ENCODE data around the gene KCNQ4. TPM values are rescaled to one million over a fixed set of nuclear protein-coding genes. Genes with fewer than 3 reads are reported as not detected.

Gene KCNQ4
- total RNA-seq, 2 experiments from 2014 or later: 0.38 to 0.43 TPM

- DNase-seq (no peak), ATAC-seq (no peak)
- Mint-ChIP-seq H3K27ac (no peak overlapping the region), H3K36me3 (ENCODE audit: low read depth) (no peaks in the 10 kb centered on the region), H3K4me3 (no peak overlapping the region), H3K9me3 (no peaks in the 10 kb centered on the region), H3K27me3 (peaks cover 3% of the 10 kb centered on the region), H3K4me1 (ENCODE audit: low read depth) (peaks cover 5% of the 10 kb centered on the region)
- intact Hi-C loops (cut with micrococcal nuclease): no loop called here
- ChIA-PET CTCF (interaction anchor here (1.3 to 5.5 kb wide), 4 partner anchors 82 to 97 kb away, joined by 5 to 42 read pairs (median 26); no protein-coding TSS in a partner anchor), POLR2A (no interaction called here)
- no peak for TF ChIP-seq CTCF (IDR thresholded peaks at IDR 0.05)
Observed at GRCh38 chr1:40856656-40857302, 73.2 kb downstream of the KCNQ4 start.

- Mint-ChIP-seq H3K27ac (no peak overlapping the region), H3K36me3 (ENCODE audit: low read depth) (no peaks in the 10 kb centered on the region), H3K9me3 (no peaks in the 10 kb centered on the region), H3K4me3 (no peak overlapping the region), H3K27me3 (peaks cover 3% of the 10 kb centered on the region), H3K4me1 (ENCODE audit: low read depth) (peaks cover 9% of the 10 kb centered on the region)
- CTCF ChIA-PET: interaction anchor here (1.1 to 6.1 kb wide), 5 partner anchors 8 to 96 kb away, joined by 4 to 42 read pairs (median 17); no protein-coding TSS in a partner anchor
- no peak for TF ChIP-seq CTCF (IDR thresholded peaks at IDR 0.05)
- intact Hi-C loops (cut with micrococcal nuclease): no loop called here
- POLR2A ChIA-PET: interaction anchor here (1.3 kb wide), 1 partner anchor 85 kb away, joined by 3 read pairs; no protein-coding TSS in a partner anchor
- ATAC-seq (no peak), DNase-seq (no peak)
Observed at GRCh38 chr1:40857737-40858136, 74.2 kb downstream of the KCNQ4 start.

DNA sequence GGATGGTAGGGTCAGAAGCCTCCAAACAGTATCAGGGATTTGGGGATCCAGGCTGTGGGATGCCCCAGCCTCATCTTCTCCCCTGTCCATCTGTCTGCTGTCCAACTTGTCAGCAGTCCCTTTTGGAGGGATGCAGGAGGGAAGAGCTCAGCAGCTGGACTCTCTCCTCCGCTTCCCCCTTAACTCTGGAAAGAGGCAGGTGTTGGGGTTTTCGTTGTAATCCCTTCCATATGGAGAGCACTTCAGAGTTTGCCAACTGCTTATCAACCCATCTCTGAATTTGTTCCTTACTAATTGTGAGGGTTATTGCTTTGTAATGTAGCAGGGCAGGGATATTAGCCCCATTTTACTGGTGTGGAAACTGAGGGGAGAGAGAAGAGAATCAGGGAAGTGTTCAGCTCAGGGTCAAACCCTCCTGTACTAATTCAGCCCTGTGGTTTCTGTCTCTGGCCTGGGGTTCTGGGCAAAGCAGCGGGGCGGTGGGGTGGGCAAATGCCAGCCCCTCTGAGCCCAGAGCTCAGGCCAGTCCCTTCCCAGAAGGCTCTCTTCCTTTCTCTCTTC lies 75.3 kb downstream of the KCNQ4 start:
- ATAC-seq: no peak
- POLR2A ChIA-PET: interaction anchor here (1.2 to 1.3 kb wide), 2 partner anchors 64 to 87 kb away, joined by 3 read pairs; no protein-coding TSS in a partner anchor
- no peak for TF ChIP-seq CTCF (IDR thresholded peaks at IDR 0.05)
- DNase-seq: no peak
- Mint-ChIP-seq H3K4me3 (no peak overlapping the region), H3K4me1 (ENCODE audit: low read depth) (peaks cover 16% of the 10 kb centered on the region), H3K9me3 (no peaks in the 10 kb centered on the region), H3K27ac (no peak overlapping the region), H3K36me3 (ENCODE audit: low read depth) (no peaks in the 10 kb centered on the region), H3K27me3 (peaks cover 3% of the 10 kb centered on the region)
- intact Hi-C loops (cut with micrococcal nuclease): no loop called here
- CTCF ChIA-PET: interaction anchor here (1.4 to 6.1 kb wide), 5 partner anchors 9 to 94 kb away, joined by 4 to 42 read pairs (median 17); no protein-coding TSS in a partner anchor

DNA sequence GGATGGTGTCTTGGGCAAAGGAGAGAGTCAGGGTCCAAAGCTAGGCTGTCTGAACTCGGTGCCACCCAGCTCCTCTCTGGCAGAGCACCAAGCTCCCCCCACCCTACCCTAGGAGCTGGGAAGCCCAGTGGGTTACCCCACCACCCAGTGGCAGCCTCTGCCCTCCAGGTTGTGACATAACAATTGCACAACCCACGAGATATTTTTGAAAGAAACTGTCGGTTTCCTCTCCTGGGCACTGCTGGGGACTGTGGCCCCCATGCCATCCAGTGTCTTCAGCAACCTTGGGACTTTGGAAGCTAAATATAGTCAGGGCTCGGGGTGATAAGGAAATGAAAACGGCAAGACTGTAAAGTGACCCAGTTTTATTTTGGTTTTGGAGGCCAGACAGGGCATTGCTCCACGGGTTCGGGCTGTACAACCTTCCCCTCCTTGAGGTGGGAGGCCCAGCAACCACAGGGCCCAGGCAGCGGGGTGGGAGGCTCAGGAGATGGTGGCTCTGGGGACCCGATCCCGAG lies 77.2 kb downstream of the KCNQ4 start:
- no peak for TF ChIP-seq CTCF (IDR thresholded peaks at IDR 0.05)
- peaks cover 16% of the 10 kb centered on the region for H3K4me1 Mint-ChIP-seq (ENCODE audit: low read depth)
- DNase-seq (no peak), ATAC-seq (no peak)
- ChIA-PET CTCF (interaction anchor here (1.5 to 6.1 kb wide), 4 partner anchors 11 to 91 kb away, joined by 5 to 42 read pairs (median 22); no protein-coding TSS in a partner anchor), POLR2A (interaction anchor here (0.6 to 2.0 kb wide), 3 partner anchors 14 to 201 kb away, joined by 3 to 7 read pairs (median 5); partner anchors contain the start of gene CTPS1)
- H3K4me3 Mint-ChIP-seq: peak overlapping the region; percentile 73
- H3K27ac Mint-ChIP-seq: peak overlapping the region; percentile 73
- H3K27me3 Mint-ChIP-seq: peaks cover 3% of the 10 kb centered on the region
- no peaks in the 10 kb centered on the region for H3K36me3 Mint-ChIP-seq (ENCODE audit: low read depth)
- intact Hi-C loops (cut with micrococcal nuclease): loop anchor here (5.0 kb wide), 1 partner anchor 92 kb away; no protein-coding TSS in a partner anchor
- H3K9me3 Mint-ChIP-seq: no peaks in the 10 kb centered on the region

Data from activated CD8-positive, alpha-beta T cell treated with anti-CD3 and anti-CD28 coated beads for 36 hours (primary cell).